Stimulated activated CD4-positive, alpha-beta T cell treated with anti-CD3 and anti-CD28 coated beads, Interleukin-1b, Interleukin-23, amount 100 ng/mL, for 24 hours (primary cell): Measurements from ENCODE around the gene URB1.
A peak's percentile ranks its signal among the peaks of the same experiment; 100 is the strongest.
"Not testable (repeated sequence)": the region's sequence is repeated elsewhere in the genome, so short reads cannot be mapped to it uniquely, and the experiment has no call there.

Experiments
- DNase-seq, 4 experiments: peaks; one replicate each; pipeline ENCODE4 v3.0.0-alpha.2; 2020; ENCODE audit warnings: low read depth in 4 of 4, low spot score in 1 of 4

URB1 gene

GRCh38 chr21:32411350-32412161, 18.7 kb upstream of the URB1 start:
- peak; percentile 41 to 66 (median 53) for DNase-seq

GRCh38 chr21:32410916-32411315, 18.1 kb upstream of the URB1 start:
- no peak for DNase-seq

DNA sequence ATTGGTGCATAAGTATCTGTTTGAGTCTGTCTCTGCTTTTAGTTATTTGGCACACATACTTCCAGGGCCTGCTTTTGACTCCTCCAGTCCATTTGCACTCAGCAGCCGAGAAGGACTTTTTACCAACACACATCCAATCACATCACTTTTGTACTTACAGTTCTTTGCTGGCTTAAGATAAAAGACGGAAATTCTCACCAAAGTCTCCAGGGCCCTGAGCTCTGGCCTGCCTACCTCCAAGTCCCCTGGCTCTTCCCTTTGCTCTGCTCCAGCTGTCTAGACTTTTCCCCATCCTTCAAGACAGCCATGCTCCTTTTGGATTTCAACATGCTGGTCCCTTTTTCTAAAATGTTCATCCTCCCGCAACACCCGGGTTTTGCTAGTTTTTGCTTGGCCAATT, 17.5 kb upstream of the URB1 start:
- no peak for DNase-seq

DNA sequence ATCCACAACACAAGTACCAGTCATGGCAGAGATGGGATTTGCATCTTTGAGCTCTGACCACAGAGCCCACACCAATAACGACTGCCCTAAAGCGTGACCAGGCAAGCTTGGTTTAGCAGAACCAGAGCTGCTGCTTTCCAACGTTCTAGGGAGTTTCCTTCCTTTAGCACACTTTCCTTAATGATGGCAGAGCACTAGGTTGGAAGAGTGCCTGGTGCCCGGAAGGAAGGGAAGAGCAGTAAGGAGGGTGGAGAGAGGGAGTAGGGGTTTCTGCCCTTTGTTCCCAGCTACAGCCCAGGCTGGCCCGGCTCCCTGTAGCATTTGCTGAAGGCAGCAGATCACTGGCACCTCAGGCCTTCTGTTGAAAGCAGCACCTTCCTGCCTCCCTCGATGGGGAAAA, 13.6 kb upstream of the URB1 start:
- no peak for DNase-seq

DNA sequence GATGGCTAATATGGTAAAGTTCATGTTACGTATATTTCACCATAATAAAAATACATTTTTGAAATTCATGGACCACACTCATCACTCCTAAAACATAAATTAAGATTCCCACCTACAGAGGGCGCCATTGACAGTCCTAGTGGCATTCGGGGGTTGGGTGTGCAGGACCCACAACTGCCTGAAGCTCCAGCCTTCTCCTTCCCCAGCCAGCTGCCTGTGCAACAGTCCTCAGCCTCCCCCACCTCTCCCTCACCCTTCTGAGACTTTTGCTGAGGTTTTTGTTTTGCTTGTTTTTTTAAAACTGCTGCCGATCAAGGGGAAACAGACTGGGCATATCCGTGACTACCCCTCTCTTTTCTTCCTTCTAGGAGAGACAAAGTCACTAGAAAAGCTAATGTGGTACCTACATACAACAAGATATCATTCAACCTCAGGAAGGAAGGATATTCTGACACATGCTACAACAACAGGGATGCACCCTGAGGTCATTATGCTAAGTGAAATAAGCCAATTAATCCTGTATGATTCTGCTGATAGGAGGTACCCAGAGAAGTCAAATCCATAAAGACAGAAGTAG, 10.5 kb upstream of the URB1 start:
- peak in 2 of 4 experiments; percentile 34 to 44 for DNase-seq

- no peak for DNase-seq
Measured at GRCh38 chr21:32393677-32394001, 827 bp upstream of the URB1 start.

GRCh38 chr21:32392299-32392879, 423 bp downstream of the URB1 start:
- DNase-seq = peak in 1 of 4 experiments; percentile 0

DNA sequence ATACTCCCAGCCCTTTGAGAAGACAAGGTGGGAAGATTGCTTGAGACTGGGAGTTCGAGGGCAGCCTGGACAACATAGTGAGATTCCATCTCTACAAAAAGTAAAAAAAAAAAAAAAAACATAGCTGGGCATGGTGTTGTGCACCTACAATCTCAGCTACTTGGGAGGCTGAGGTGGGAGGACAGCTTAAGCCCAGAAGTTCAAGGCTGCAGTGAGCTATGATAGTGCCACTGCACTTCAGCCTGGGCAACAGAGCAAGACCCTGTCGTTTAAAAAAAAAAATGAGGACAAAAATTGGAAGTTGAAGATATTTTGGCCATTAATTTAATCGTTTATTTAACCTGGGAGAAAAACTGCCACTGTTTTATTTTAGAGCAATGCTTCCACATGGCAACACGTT, 1.1 kb downstream of the URB1 start:
- DNase-seq = no peak

- DNase-seq = not testable (repeated sequence)
Measured at GRCh38 chr21:32390537-32391224, 2.1 kb downstream of the URB1 start.

GRCh38 chr21:32389337-32390015, 3.3 kb downstream of the URB1 start:
- DNase-seq = no peak

- no peak for DNase-seq
Measured at GRCh38 chr21:32388306-32388705, 4.5 kb downstream of the URB1 start.

GRCh38 chr21:32387151-32387550, 5.7 kb downstream of the URB1 start:
- no peak for DNase-seq

GRCh38 chr21:32386195-32386870, 6.5 kb downstream of the URB1 start:
- DNase-seq = no peak

DNA sequence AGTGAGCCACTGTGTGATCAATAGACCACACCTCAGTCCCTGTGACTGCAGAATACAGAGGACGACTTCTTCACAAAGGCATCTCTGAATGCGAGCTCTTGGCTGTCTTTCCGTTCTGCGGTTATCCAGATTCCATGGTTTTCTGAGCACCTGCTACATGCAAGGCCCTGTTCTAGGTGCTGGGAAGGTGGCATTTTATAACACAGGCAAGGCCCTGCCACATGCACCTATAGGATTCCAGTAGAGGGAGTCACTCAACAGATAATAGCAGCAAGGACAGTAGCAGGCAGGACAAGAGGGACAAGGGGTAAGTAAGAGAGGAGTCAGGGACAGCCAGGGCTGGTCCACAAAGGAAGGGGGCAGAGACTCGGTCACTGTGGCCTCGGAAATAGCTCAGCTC, 9.0 kb downstream of the URB1 start:
- no peak for DNase-seq

- DNase-seq = no peak
Measured at GRCh38 chr21:32382108-32382644, 10.6 kb downstream of the URB1 start.

DNA sequence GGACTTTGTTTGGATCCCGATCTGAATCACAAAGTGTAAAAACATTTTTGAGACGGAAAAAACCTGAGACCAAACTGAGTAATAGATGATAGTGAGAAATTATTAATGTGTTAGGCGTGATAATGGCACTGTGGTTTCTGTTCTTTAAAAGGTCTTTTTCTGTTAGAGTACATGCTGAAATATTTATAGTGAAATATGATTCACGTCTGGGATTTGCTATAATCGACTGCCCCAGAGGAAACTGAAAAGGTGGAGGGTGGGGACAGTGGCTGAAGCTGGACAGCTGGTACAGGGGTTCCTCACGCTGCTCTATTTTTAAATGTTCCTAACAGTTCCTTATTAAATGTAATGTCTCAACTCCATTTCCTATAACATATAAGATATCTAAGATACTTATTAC, 11.2 kb downstream of the URB1 start:
- DNase-seq = no peak

GRCh38 chr21:32380940-32381339, 11.9 kb downstream of the URB1 start:
- DNase-seq = no peak

DNA sequence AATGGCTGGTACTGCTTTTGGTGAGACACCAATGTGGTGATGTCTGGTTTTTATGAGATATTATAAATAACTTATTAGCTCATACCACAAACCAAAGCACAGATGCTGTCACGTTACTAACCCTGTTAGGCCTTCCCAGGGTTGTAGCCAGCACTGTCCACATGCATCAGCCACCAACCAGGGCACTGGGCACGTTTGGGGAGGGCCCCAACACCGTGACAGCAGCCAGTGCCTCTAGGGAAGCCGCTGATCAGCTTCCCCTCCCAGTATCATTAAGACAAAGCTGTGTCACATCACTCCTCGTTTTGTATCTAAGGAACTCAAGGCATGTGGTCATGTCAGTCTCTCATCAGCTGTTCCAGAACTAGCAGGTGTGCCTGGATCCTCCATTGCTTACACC, 13.9 kb downstream of the URB1 start:
- no peak for DNase-seq

- DNase-seq = no peak
Measured at GRCh38 chr21:32377991-32378390, 14.8 kb downstream of the URB1 start.

GRCh38 chr21:32377506-32377905, 15.3 kb downstream of the URB1 start:
- DNase-seq = no peak

DNA sequence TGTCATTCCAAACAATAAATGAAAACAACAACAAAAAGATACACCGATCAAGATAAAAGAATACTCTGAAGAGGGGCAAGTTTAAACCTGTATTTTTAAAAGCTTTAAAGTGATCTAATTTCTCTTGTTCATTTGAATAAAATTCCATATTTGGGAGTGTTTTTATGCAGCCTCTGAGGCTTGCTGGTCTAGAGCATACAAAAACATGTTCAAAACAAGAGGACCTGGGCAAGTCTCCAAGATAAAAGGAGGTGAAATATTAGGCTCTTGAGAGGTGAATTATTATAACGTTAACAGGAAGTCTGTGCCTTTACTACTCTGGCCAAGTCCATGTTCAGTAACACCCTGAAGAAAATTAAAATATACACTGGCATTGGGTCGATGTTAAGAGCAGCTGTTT, 20.1 kb downstream of the URB1 start:
- DNase-seq = no peak
